Common myeloid progenitor, CD34-positive (primary cell): ENCODE results near the gene DYNLL2.
"Not testable (repeated sequence)": the region's sequence is repeated elsewhere in the genome, so short reads cannot be mapped to it uniquely, and the experiment has no call there.

Experiments
- CTCF ChIA-PET: fragments of 350-600 bp; sonication (Branson Sonifier 250); formaldehyde crosslinking; loops from one replicate; lab custom pipeline; 2021; ENCODE audit warnings: antibody characterized with exemption; lab: Charles Lee
- POLR2A ChIA-PET: fragments of 350-600 bp; sonication (Branson Sonifier 250); formaldehyde crosslinking; loops from one replicate; lab custom pipeline; 2021; ENCODE audit warnings: antibody characterized with exemption; lab: Charles Lee
- DNase-seq, 3 donors: peaks; one replicate each; pipeline versions ENCODE4 v3.0.0 to v3.0.0-alpha.2; 2013
- H3K27ac ChIP-seq, 2 experiments: 1 replicate in 1 of 2; 2 replicates in 1 of 2; pipeline ENCODE4 v1.7.0; 2013; ENCODE audit warnings: inconsistent platforms in 2 of 2, low read length in 2 of 2, mild to moderate bottlenecking in 2 of 2, low read depth in 1 of 2, moderate library complexity in 1 of 2; ENCODE audit not compliant: severe bottlenecking in 2 of 2, insufficient read depth in 1 of 2, poor library complexity in 1 of 2
- H3K27me3 ChIP-seq, 5 experiments: replicated peaks in 2 of 5; 1 replicate in 3 of 5; 2 replicates in 2 of 5; pipeline versions ENCODE4 v1.6.1 to v1.7.0; 2013; ENCODE audit warnings: low read length in 4 of 5, mild to moderate bottlenecking in 2 of 5, moderate library complexity in 2 of 5, inconsistent platforms in 1 of 5; ENCODE audit not compliant: insufficient read depth in 5 of 5, control insufficient read depth in 4 of 5
- H3K36me3 ChIP-seq, 4 experiments: 1 replicate in 2 of 4; 2 replicates in 2 of 4; pipeline versions ENCODE4 v1.6.1 to v1.7.0; 2013; ENCODE audit warnings: low read length in 3 of 4, control low read depth in 1 of 4, mild to moderate bottlenecking in 1 of 4; ENCODE audit not compliant: control insufficient read depth in 4 of 4, insufficient read depth in 4 of 4
- H3K4me1 ChIP-seq, 4 experiments: 1 replicate in 3 of 4; 2 replicates in 1 of 4; pipeline versions ENCODE4 v1.6.1 to v1.7.1; 2013; ENCODE audit warnings: low read length in 3 of 4, mild to moderate bottlenecking in 3 of 4, control low read depth in 1 of 4, inconsistent platforms in 1 of 4, moderate library complexity in 1 of 4; ENCODE audit not compliant: control insufficient read depth in 4 of 4, insufficient read depth in 4 of 4; ENCODE audit errors: control extremely low read depth in 1 of 4
- H3K4me3 ChIP-seq, 7 experiments: 1 replicate in 4 of 7; 2 replicates in 3 of 7; pipeline versions ENCODE4 v1.5.1 to v1.7.0; 2013; ENCODE audit warnings: mild to moderate bottlenecking in 7 of 7, low read length in 6 of 7, moderate library complexity in 6 of 7, inconsistent platforms in 2 of 7, low read depth in 2 of 7, control low read depth in 1 of 7; ENCODE audit not compliant: insufficient read depth in 4 of 7, control insufficient read depth in 1 of 7; ENCODE audit errors: extremely low read depth in 1 of 7
- H3K9me3 ChIP-seq, 5 experiments: 1 replicate in 4 of 5; 2 replicates in 1 of 5; pipeline versions ENCODE4 v1.6.1 to v1.7.1; 2013; ENCODE audit warnings: low read length in 4 of 5, mild to moderate bottlenecking in 2 of 5, inconsistent platforms in 1 of 5, low read depth in 1 of 5, moderate library complexity in 1 of 5; ENCODE audit not compliant: control insufficient read depth in 4 of 5, insufficient read depth in 2 of 5; ENCODE audit errors: control extremely low read depth in 1 of 5
- WGBS: methylation state at CpG from one replicate; pipeline ENCODE4 v1.1.5; 2013; ENCODE audit not compliant: insufficient coverage; 5-methylcytosine and 5-hydroxymethylcytosine counted together

DYNLL2 gene

GRCh38 chr17:58066401-58066800 is 16.8 kb upstream of the DYNLL2 start:
- no peak for DNase-seq
- POLR2A ChIA-PET, result no interaction called here
- no peaks in the 10 kb centered on the region for H3K4me1 ChIP-seq
- H3K27ac ChIP-seq, result no peak overlapping the region
- peaks cover 4 to 16% (median 8%) of the 10 kb centered on the region in 5 experiments for H3K27me3 ChIP-seq
- CTCF ChIA-PET, result no interaction called here
- WGBS, result 67% methylated on average over 4 of the region's 4 CpGs
- H3K9me3 ChIP-seq, result no peaks in the 10 kb centered on the region
- no peaks in the 10 kb centered on the region for H3K36me3 ChIP-seq
- no peak overlapping the region for H3K4me3 ChIP-seq

DNA sequence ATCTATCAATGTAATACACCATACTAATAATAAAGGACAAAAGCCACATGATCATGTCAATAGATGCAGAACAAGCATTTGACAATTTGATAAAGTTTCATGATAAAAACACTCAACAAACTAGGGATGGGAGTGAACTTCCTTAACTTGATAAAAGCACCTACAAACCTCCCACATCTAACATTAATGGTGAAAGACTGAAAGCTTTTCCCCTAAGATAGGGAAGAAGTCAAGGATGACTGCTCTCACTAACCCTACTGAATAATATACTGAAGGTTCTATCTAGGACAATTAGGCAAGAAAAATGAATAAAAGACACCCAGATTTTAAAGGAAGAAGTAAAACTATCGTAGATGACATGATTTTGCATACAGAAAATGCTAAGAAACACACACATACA is 10.4 kb upstream of the DYNLL2 start:
- no peaks in the 10 kb centered on the region for H3K36me3 ChIP-seq
- no peak overlapping the region for H3K4me3 ChIP-seq
- H3K27ac ChIP-seq, result no peak overlapping the region
- peaks cover 4 to 18% (median 11%) of the 10 kb centered on the region in 5 experiments for H3K27me3 ChIP-seq
- CTCF ChIA-PET, result interaction anchor here (2.1 kb wide), 1 partner anchor 12 kb away, joined by 6 read pairs; no protein-coding TSS in a partner anchor
- POLR2A ChIA-PET, result no interaction called here
- DNase-seq, result no peak
- H3K4me1 ChIP-seq, result no peaks in the 10 kb centered on the region
- no CpG with 5 or more reads among the region's 1 CpG for WGBS
- no peaks in the 10 kb centered on the region for H3K9me3 ChIP-seq

DNA sequence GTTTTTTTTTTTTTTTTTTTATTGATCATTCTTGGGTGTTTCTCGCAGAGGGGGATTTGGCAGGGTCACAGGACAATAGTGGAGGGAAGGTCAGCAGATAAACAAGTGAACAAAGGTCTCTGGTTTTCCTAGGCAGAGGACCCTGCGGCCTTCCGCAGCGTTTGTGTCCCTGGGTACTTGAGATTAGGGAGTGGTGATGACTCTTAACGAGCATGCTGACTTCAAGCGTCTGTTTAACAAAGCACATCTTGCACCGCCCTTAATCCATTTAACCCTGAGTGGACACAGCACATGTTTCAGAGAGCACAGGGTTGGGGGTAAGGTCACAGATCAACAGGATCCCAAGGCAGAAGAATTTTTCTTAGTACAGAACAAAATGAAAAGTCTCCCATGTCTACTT is 10.0 kb upstream of the DYNLL2 start:
- H3K27me3 ChIP-seq, result peaks cover 4 to 18% (median 11%) of the 10 kb centered on the region in 5 experiments
- DNase-seq, H3K27ac ChIP-seq, H3K9me3 ChIP-seq, H3K4me3 ChIP-seq, H3K4me1 ChIP-seq, H3K36me3 ChIP-seq, CTCF ChIA-PET, POLR2A ChIA-PET: not testable (repeated sequence)
- WGBS, result no CpG with 5 or more reads among the region's 7 CpGs

DNA sequence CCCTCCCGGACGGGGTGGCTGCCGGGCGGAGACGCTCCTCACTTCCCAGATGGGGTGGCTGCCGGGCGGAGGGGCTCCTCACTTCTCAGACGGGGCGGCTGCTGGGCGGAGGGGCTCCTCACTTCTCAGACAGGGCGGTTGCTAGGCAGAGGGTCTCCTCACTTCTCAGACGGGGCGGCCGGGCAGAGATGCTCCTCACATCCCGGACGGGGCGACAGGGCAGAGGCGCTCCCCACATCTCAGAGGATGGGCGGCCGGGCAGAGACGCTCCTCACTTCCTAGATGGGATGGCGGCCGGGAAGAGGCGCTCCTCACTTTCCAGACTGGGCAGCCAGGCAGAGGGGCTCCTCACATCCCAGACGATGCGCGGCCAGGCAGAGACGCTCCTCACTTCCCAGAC is 8.8 kb upstream of the DYNLL2 start:
- POLR2A ChIA-PET, H3K27ac ChIP-seq, H3K9me3 ChIP-seq, DNase-seq, H3K4me3 ChIP-seq, H3K4me1 ChIP-seq, H3K36me3 ChIP-seq, CTCF ChIA-PET: not testable (repeated sequence)
- H3K27me3 ChIP-seq, result peaks cover 4 to 15% (median 11%) of the 10 kb centered on the region in 5 experiments
- WGBS, result no CpG with 5 or more reads among the region's 28 CpGs

DNA sequence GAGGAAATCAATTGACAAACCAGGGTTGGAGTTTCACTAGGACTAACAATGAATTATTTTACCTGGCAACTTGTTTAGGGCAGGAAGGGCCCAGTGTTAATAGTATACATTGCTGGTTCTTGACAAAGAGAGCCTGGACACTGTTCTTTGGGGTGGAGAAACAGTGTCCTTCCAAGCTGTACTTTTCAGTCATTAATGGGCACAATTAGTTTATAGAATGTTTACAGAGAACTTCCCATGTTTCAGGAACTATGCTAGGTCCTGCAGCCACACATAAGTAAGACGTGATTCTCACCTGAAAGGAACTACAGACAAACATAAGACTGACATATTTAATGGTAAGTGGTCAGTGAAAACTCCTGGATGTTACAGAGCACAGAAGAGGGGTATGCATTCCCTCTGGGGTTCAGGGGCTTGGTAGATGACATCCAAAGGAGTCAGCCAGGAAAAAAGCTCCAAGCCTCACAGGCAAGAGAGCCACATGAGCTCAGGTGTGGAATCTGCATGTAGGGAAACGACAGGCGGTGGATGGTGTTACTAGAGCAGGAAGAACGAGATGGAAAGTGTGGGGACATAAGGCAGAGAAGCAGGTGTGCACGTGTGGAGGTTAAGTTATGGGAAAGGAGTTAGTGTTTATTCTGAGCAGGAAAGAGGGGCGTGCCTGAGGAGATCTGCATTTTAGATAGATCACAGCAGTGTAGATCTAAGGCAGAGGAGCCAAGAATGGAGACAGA is 3.8 kb upstream of the DYNLL2 start:
- WGBS, result 98% methylated on average over 5 of the region's 6 CpGs
- POLR2A ChIA-PET, result no interaction called here

DNA sequence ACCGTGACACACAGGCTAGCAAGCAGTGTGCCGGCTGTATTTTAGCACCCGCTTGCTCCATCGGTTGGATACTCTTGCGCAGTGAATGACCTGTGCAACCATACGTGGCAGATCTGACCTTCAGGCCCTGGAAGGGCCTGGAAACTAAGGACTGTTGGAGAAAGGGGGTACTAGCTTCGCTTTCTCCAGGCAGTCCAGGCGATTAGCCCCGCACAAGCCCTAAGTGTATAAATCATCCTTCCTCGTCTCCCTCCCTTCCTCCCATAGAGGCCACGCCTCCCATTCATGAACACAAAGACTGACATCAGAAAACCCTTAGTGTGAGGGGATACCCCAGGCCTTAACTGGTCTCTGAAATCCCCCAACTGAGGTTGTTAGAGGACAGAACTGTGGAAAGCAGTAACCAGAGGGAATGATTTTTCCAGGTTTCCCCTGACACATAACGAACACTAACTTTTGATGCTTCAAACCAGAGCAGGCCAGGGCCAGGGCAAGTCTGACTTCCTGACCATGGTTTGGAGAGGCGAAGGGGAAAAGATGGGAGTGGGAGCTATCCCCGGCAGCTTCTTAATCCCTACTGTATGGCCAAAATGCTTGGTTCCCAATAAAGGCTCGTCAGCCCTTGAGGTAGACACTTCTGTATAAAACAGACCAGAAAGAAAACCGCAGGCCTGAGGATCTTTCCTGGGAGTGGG is 1.4 kb upstream of the DYNLL2 start:
- CTCF ChIA-PET, result interaction anchor here (0.8 to 1.2 kb wide), 3 partner anchors 10 to 85 kb away, joined by 3 read pairs; no protein-coding TSS in a partner anchor
- Histone ChIP-seq H3K27me3 (peaks cover 0 to 4% (median 0%) of the 10 kb centered on the region in 5 experiments), H3K36me3 (peaks cover 2 to 20% (median 9%) of the 10 kb centered on the region in 4 experiments), H3K4me3 (no peak overlapping the region), H3K27ac (no peak overlapping the region), H3K4me1 (peaks cover 4 to 32% (median 18%) of the 10 kb centered on the region in 4 experiments), H3K9me3 (no peaks in the 10 kb centered on the region)
- DNase-seq, result no peak
- 94% methylated on average over 10 of the region's 16 CpGs for WGBS
- POLR2A ChIA-PET, result interaction anchor here (2.5 kb wide), 1 partner anchor 82 kb away, joined by 5 read pairs; no protein-coding TSS in a partner anchor

More for the DNA sequence above, 3.8 kb upstream of the DYNLL2 start:
- DNase-seq, result no peak
- H3K27me3 ChIP-seq, result peaks cover 0 to 4% (median 2%) of the 10 kb centered on the region in 5 experiments
- no peaks in the 10 kb centered on the region for H3K36me3 ChIP-seq
- H3K9me3 ChIP-seq, result no peaks in the 10 kb centered on the region
- no peak overlapping the region for H3K27ac ChIP-seq
- H3K4me1 ChIP-seq, result peaks cover 0 to 13% (median 8%) of the 10 kb centered on the region in 4 experiments
- CTCF ChIA-PET, result no interaction called here
- no peak overlapping the region for H3K4me3 ChIP-seq
